SK-N-SH treated with all-trans-retinoic acid at 6 μM for 48 hours (cell line): ENCODE data around the gene SORCS2.

Source experiments
- ATAC-seq: fragments of 200-7000 bp; cut with Tn5 transposase; 3 replicates; pipeline ENCODE4 v1.9.1; 2020; ENCODE audit warnings: mild to moderate bottlenecking, moderate library complexity
- ARNTL ChIP-seq: fragments of 450-650 bp; formaldehyde crosslinking; IDR thresholded peaks from 2 replicates; pipeline ENCODE4 v1.5.0; 2020; ENCODE audit warnings: low read depth, mild to moderate bottlenecking, moderate library complexity, borderline replicate concordance
- BACH2 ChIP-seq: fragments of 250-450 bp; sonication (Bioruptor Pico); IDR thresholded peaks from 2 replicates; pipeline ENCODE4 v1.9.0; 2021; ENCODE audit warnings: mild to moderate bottlenecking, borderline replicate concordance
- CSDC2 ChIP-seq: fragments of 250-450 bp; sonication (Bioruptor Pico); IDR thresholded peaks from 2 replicates; pipeline ENCODE4 v1.5.0; 2020; ENCODE audit warnings: mild to moderate bottlenecking, moderate library complexity
- ESRRG ChIP-seq: fragments of 250-450 bp; sonication (Bioruptor Pico); IDR thresholded peaks from 2 replicates; pipeline ENCODE4 v1.6.1; 2021; ENCODE audit warnings: mild to moderate bottlenecking
- GLIS3 ChIP-seq: fragments of 250-450 bp; sonication (Bioruptor Pico); IDR thresholded peaks from 2 replicates; pipeline ENCODE4 v1.5.0; 2020; ENCODE audit warnings: mild to moderate bottlenecking, moderate library complexity
- OSR1 ChIP-seq: fragments of 250-450 bp; sonication (Bioruptor Pico); IDR thresholded peaks from 2 replicates; pipeline ENCODE4 v1.8.0; 2022; ENCODE audit warnings: moderate library complexity, mild to moderate bottlenecking, inconsistent platforms
- PPARA ChIP-seq: fragments of 250-450 bp; sonication (Bioruptor Pico); IDR thresholded peaks from 2 replicates; pipeline ENCODE4 v1.5.0; 2020; ENCODE audit warnings: mild to moderate bottlenecking, borderline replicate concordance
- RARB ChIP-seq: fragments of 250-450 bp; sonication (Bioruptor Pico); IDR thresholded peaks from 2 replicates; pipeline ENCODE4 v1.8.0; 2021; ENCODE audit warnings: mild to moderate bottlenecking, moderate library complexity
- SNAI2 ChIP-seq: fragments of 250-450 bp; sonication (Bioruptor Pico); IDR thresholded peaks from 2 replicates; pipeline ENCODE4 v1.5.0; 2020; ENCODE audit warnings: mild to moderate bottlenecking, moderate library complexity
- TCF4 ChIP-seq: fragments of 250-450 bp; sonication (Bioruptor Pico); IDR thresholded peaks from 2 replicates; pipeline ENCODE4 v1.8.0; 2021; ENCODE audit warnings: mild to moderate bottlenecking, moderate library complexity, borderline replicate concordance
- TOX ChIP-seq: fragments of 250-450 bp; sonication (Bioruptor Pico); IDR thresholded peaks from 2 replicates; pipeline ENCODE4 v1.8.0; 2021; ENCODE audit warnings: mild to moderate bottlenecking, moderate library complexity, borderline replicate concordance
- ZC3H10 ChIP-seq: fragments of 250-450 bp; sonication (Bioruptor Pico); IDR thresholded peaks from 2 replicates; pipeline ENCODE4 v1.5.1; 2021; ENCODE audit warnings: mild to moderate bottlenecking, moderate library complexity
- ZFP3 ChIP-seq: fragments of 250-450 bp; sonication (Bioruptor Pico); IDR thresholded peaks from 2 replicates; pipeline ENCODE4 v1.5.0; 2020; ENCODE audit warnings: mild to moderate bottlenecking, moderate library complexity
- ZFP30 ChIP-seq: fragments of 450-650 bp; formaldehyde crosslinking; IDR thresholded peaks from 2 replicates; pipeline ENCODE4 v1.5.0; 2022; ENCODE audit warnings: mild to moderate bottlenecking, moderate library complexity
- ZNF565 ChIP-seq: fragments of 450-650 bp; formaldehyde crosslinking; conservative IDR thresholded peaks from 2 replicates; pipeline ENCODE4 v1.5.0; 2020; ENCODE audit warnings: low read depth, mild to moderate bottlenecking, moderate library complexity
- ZNF70 ChIP-seq: fragments of 450-650 bp; formaldehyde crosslinking; IDR thresholded peaks from 2 replicates; pipeline ENCODE4 v1.5.0; 2020; ENCODE audit warnings: mild to moderate bottlenecking, moderate library complexity
- ZNF8 ChIP-seq: fragments of 450-650 bp; formaldehyde crosslinking; IDR thresholded peaks from 2 replicates; pipeline ENCODE4 v1.5.0; 2020; ENCODE audit warnings: mild to moderate bottlenecking, moderate library complexity
- TF ChIP-seq, protein P1 (sequence below): fragments of 250-450 bp; sonication (Bioruptor Pico); IDR thresholded peaks from 2 replicates; pipeline ENCODE4 v1.8.0; 2021; ENCODE audit warnings: low read depth, mild to moderate bottlenecking, moderate library complexity, borderline replicate concordance
- TF ChIP-seq, protein P2 (sequence below): fragments of 250-450 bp; sonication (Bioruptor Pico); IDR thresholded peaks from 2 replicates; pipeline ENCODE4 v1.5.0; 2020; ENCODE audit warnings: mild to moderate bottlenecking, moderate library complexity
- TF ChIP-seq, protein P3 (sequence below): fragments of 250-450 bp; sonication (Bioruptor Pico); IDR thresholded peaks from 2 replicates; pipeline ENCODE4 v1.8.0; 2020; ENCODE audit warnings: mild to moderate bottlenecking, moderate library complexity, borderline replicate concordance
- TF ChIP-seq, protein P4 (sequence below): fragments of 250-450 bp; sonication (Bioruptor Pico); IDR thresholded peaks from 2 replicates; pipeline ENCODE4 v1.5.1; 2021; ENCODE audit warnings: mild to moderate bottlenecking, moderate library complexity

SORCS2 gene

DNA sequence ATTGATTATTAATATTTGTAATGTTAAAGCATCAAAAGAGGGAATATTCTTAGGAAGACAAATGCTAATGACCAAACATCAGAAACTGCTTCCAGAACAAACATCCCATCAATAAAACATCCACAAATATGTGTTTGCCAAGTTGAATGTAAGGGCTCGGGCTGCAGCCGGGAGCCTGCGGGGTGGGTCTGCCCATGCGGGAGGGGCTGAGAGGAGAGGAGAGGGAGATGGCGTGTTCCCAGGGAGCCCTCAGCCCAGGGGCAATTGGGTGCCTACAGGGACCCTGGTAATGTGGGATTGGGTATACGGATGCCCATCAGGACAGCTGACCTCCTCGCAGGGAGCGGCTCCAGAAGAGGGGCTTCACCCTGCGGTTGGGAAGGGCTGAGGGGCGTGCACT is 280.7 kb downstream of the SORCS2 start:
- no peak for ATAC-seq
- TF ChIP-seq, protein P1, sequence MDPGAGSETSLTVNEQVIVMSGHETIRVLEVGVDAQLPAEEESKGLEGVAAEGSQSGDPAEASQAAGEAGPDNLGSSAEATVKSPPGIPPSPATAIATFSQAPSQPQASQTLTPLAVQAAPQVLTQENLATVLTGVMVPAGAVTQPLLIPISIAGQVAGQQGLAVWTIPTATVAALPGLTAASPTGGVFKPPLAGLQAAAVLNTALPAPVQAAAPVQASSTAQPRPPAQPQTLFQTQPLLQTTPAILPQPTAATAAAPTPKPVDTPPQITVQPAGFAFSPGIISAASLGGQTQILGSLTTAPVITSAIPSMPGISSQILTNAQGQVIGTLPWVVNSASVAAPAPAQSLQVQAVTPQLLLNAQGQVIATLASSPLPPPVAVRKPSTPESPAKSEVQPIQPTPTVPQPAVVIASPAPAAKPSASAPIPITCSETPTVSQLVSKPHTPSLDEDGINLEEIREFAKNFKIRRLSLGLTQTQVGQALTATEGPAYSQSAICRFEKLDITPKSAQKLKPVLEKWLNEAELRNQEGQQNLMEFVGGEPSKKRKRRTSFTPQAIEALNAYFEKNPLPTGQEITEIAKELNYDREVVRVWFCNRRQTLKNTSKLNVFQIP (CRISPR knock-in tag): no peak
- TF ChIP-seq TOX (CRISPR knock-in tag): no peak
- TF ChIP-seq CSDC2 (CRISPR knock-in tag): no peak
- TF ChIP-seq TCF4 (CRISPR knock-in tag): no peak
- TF ChIP-seq ARNTL: no peak
- no peak for TF ChIP-seq GLIS3 (CRISPR knock-in tag)
- TF ChIP-seq, protein P2, sequence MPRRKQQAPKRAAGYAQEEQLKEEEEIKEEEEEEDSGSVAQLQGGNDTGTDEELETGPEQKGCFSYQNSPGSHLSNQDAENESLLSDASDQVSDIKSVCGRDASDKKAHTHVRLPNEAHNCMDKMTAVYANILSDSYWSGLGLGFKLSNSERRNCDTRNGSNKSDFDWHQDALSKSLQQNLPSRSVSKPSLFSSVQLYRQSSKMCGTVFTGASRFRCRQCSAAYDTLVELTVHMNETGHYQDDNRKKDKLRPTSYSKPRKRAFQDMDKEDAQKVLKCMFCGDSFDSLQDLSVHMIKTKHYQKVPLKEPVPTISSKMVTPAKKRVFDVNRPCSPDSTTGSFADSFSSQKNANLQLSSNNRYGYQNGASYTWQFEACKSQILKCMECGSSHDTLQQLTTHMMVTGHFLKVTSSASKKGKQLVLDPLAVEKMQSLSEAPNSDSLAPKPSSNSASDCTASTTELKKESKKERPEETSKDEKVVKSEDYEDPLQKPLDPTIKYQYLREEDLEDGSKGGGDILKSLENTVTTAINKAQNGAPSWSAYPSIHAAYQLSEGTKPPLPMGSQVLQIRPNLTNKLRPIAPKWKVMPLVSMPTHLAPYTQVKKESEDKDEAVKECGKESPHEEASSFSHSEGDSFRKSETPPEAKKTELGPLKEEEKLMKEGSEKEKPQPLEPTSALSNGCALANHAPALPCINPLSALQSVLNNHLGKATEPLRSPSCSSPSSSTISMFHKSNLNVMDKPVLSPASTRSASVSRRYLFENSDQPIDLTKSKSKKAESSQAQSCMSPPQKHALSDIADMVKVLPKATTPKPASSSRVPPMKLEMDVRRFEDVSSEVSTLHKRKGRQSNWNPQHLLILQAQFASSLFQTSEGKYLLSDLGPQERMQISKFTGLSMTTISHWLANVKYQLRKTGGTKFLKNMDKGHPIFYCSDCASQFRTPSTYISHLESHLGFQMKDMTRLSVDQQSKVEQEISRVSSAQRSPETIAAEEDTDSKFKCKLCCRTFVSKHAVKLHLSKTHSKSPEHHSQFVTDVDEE (CRISPR knock-in tag): no peak
- TF ChIP-seq, all 23 proteins: peak for 0

DNA sequence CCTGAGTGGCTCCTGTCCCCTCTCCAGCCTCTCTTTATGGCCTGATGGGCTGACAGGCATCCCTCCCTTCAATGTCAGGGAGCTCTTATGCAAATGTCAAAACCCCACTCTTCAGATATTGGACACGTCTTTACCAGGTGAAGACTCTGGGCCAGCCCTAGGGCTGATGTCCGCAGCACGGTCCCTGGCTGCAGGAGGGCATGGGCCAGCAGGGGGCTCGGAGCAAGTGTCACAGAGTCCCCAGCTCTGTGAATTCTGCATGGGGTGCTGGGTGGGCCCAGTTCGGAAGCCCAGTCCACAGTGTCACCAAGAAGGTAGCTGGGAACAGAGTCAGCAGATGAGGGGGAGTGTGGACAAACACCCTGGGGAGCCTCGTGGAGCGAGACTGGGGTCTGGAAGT is 282.0 kb downstream of the SORCS2 start:
- ATAC-seq: no peak
- TF ChIP-seq ZNF8 (CRISPR knock-in tag) (no peak), ZNF70 (CRISPR knock-in tag) (no peak), PPARA (no peak), ZFP30 (no peak), ESRRG (CRISPR knock-in tag) (no peak), TCF4 (CRISPR knock-in tag) (no peak), TOX (CRISPR knock-in tag) (no peak), GLIS3 (CRISPR knock-in tag) (no peak), ZC3H10 (CRISPR knock-in tag) (no peak), ARNTL (no peak), ZNF565 (CRISPR knock-in tag) (no peak), BACH2 (CRISPR knock-in tag) (no peak), SNAI2 (no peak), OSR1 (CRISPR knock-in tag) (no peak)
- TF ChIP-seq, protein P2 (CRISPR knock-in tag): no peak
- TF ChIP-seq, protein P3, sequence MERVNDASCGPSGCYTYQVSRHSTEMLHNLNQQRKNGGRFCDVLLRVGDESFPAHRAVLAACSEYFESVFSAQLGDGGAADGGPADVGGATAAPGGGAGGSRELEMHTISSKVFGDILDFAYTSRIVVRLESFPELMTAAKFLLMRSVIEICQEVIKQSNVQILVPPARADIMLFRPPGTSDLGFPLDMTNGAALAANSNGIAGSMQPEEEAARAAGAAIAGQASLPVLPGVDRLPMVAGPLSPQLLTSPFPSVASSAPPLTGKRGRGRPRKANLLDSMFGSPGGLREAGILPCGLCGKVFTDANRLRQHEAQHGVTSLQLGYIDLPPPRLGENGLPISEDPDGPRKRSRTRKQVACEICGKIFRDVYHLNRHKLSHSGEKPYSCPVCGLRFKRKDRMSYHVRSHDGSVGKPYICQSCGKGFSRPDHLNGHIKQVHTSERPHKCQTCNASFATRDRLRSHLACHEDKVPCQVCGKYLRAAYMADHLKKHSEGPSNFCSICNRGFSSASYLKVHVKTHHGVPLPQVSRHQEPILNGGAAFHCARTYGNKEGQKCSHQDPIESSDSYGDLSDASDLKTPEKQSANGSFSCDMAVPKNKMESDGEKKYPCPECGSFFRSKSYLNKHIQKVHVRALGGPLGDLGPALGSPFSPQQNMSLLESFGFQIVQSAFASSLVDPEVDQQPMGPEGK: no peak
- TF ChIP-seq, protein P4, sequence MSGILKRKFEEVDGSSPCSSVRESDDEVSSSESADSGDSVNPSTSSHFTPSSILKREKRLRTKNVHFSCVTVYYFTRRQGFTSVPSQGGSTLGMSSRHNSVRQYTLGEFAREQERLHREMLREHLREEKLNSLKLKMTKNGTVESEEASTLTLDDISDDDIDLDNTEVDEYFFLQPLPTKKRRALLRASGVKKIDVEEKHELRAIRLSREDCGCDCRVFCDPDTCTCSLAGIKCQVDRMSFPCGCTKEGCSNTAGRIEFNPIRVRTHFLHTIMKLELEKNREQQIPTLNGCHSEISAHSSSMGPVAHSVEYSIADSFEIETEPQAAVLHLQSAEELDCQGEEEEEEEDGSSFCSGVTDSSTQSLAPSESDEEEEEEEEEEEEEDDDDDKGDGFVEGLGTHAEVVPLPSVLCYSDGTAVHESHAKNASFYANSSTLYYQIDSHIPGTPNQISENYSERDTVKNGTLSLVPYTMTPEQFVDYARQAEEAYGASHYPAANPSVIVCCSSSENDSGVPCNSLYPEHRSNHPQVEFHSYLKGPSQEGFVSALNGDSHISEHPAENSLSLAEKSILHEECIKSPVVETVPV (CRISPR knock-in tag): no peak

DNA sequence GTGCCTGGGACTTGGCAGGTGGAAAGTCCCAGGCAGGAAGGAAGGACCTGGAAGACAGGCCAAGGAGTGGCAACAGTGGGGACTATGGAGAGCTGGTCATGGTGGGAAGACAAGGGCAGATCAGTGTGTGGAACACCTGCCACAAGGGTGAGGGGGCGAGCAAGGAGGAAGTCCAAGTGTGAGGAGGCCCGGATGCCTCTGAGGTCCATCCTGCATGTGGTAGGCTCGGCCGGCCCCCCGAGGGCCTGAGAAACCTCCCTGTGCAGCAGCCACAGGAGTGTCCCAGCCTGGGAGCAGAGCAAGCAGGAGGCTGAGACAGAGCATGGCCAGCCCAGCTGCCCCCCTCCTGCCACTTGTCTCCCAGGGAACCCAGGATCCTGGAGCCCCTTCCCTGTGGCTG is 282.9 kb downstream of the SORCS2 start:
- ATAC-seq: no peak
- TF ChIP-seq ZNF565 (CRISPR knock-in tag): no peak
- no peak for TF ChIP-seq OSR1 (CRISPR knock-in tag)
- no peak for TF ChIP-seq ESRRG (CRISPR knock-in tag)
- TF ChIP-seq ZC3H10 (CRISPR knock-in tag): no peak
- no peak for TF ChIP-seq RARB (CRISPR knock-in tag)
- TF ChIP-seq TCF4 (CRISPR knock-in tag): no peak
- no peak for TF ChIP-seq ZFP3 (CRISPR knock-in tag)
- TF ChIP-seq, protein P1 (CRISPR knock-in tag): no peak
- no peak for TF ChIP-seq ARNTL
- TF ChIP-seq, protein P2 (CRISPR knock-in tag): no peak
- TF ChIP-seq ZNF70 (CRISPR knock-in tag): no peak
